HepG2 (cell line): ENCODE measurements around the gene ELMOD1. TPM values are rescaled to one million over a fixed set of nuclear protein-coding genes. Genes with fewer than 3 reads are reported as not detected.

Source experiments
- ATAC-seq: fragments of 200-7000 bp; cut with Tn5 transposase; 3 replicates; pipeline ENCODE4 v1.9.1; 2020; ENCODE audit warnings: mild to moderate bottlenecking, moderate library complexity
- BruUV-seq: library from RNA; stranded (reverse); fragments of 400-500 nt; replicated peaks from 2 replicates; lab custom pipeline; 2021; lab: Mats Ljungman, UMichigan
- CTCF ChIA-PET: fragments of 300-600 bp; formaldehyde crosslinking; extraction: SDS; loops from one replicate; lab custom pipeline; 2021; ENCODE audit warnings: low total read pairs, inconsistent platforms, low intra/inter-chr PET ratio; lab: Yijun Ruan, JAX
- POLR2A ChIA-PET: fragments of 350-600 bp; sonication (Branson Sonifier 250); formaldehyde crosslinking; loops from one replicate; lab custom pipeline; 2020; ENCODE audit warnings: antibody characterized with exemption, inconsistent platforms; lab: Yijun Ruan, JAX
- DNase-seq: peaks from one replicate; pipeline ENCODE4 v3.0.0-alpha.2; 2015; ENCODE audit warnings: low spot score
- FAIRE-seq: peaks from 3 replicates; lab custom pipeline; 2011; peaks lifted over from hg19 to GRCh38; lab: Jason Lieb, UNC
- H2AFZ ChIP-seq: one replicate; pipeline ENCODE4 v1.6.1; 2011; ENCODE audit warnings: low read length, inconsistent platforms
- H3K27ac ChIP-seq: fragments of 300-600 bp; 3 replicates; pipeline ENCODE4 v1.8.0; 2011; ENCODE audit warnings: mixed run types, mild to moderate bottlenecking, mixed read lengths, low read length, inconsistent platforms; ENCODE audit not compliant: insufficient read depth; ENCODE audit errors: extremely low read length
- H3K27me3 ChIP-seq, 2 experiments: fragments of 200-600 bp in 1 of 2; 2 replicates in 1 of 2; 3 replicates in 1 of 2; pipeline versions ENCODE4 v1.6.0 to v1.8.0; 2011; ENCODE audit warnings: low read length in 2 of 2, mild to moderate bottlenecking in 2 of 2, moderate library complexity in 2 of 2, inconsistent platforms in 1 of 2; ENCODE audit not compliant: insufficient read depth in 2 of 2, control insufficient read depth in 1 of 2
- H3K36me3 ChIP-seq, 2 experiments: fragments of 200-600 bp in 1 of 2; replicated peaks in 1 of 2; 2 replicates in 1 of 2; 3 replicates in 1 of 2; pipeline versions ENCODE4 v1.5.1 to v1.8.0; 2011; ENCODE audit warnings: low read length in 2 of 2, inconsistent platforms in 1 of 2; ENCODE audit not compliant: insufficient read depth in 2 of 2, control insufficient read depth in 1 of 2
- H3K4me1 ChIP-seq: 2 replicates; pipeline ENCODE4 v1.5.1; 2012; ENCODE audit warnings: low read length, inconsistent platforms; ENCODE audit not compliant: insufficient read depth
- H3K4me2 ChIP-seq: 2 replicates; pipeline ENCODE4 v1.6.0; 2011; ENCODE audit warnings: low read depth, low read length, inconsistent platforms
- H3K4me3 ChIP-seq, 3 experiments: fragments of 200-600 bp in 1 of 3; sonication (generic), shearing (Covaris generic) in 1 of 3; replicated peaks in 1 of 3; 2 replicates each; pipeline ENCODE4 v1.5.1; 2011 to 2016; ENCODE audit warnings: low read length in 3 of 3, inconsistent platforms in 2 of 3, low read depth in 2 of 3, mild to moderate bottlenecking in 2 of 3, control low read depth in 1 of 3, mixed read lengths in 1 of 3; ENCODE audit not compliant: insufficient read depth in 1 of 3
- H3K79me2 ChIP-seq: one replicate; pipeline ENCODE4 v1.6.1; 2011; ENCODE audit warnings: low read length, inconsistent platforms; ENCODE audit not compliant: insufficient read depth
- H3K9ac ChIP-seq: 2 replicates; pipeline ENCODE4 v1.6.0; 2011; ENCODE audit warnings: mild to moderate bottlenecking, low read depth, low read length, inconsistent platforms; ENCODE audit not compliant: insufficient read depth
- H3K9me3 ChIP-seq: 2 replicates; pipeline ENCODE4 v1.5.1; 2012; ENCODE audit warnings: mild to moderate bottlenecking, low read length
- H4K20me1 ChIP-seq: 2 replicates; pipeline ENCODE4 v1.6.0; 2011; ENCODE audit warnings: inconsistent platforms, mild to moderate bottlenecking, low read length, moderate library complexity; ENCODE audit not compliant: insufficient read depth
- ATF7 ChIP-seq, 2 experiments: fragments of 450-650 bp in 1 of 2; sonication (generic) in 1 of 2; formaldehyde crosslinking in 1 of 2; IDR thresholded peaks; 2 replicates each; pipeline versions ENCODE4 v1.4.0 to v1.6.1; 2016 to 2020; ENCODE audit warnings: antibody characterized with exemption in 1 of 2, mild to moderate bottlenecking in 1 of 2, missing genetic modification reagents in 1 of 2
- CBFB ChIP-seq: sonication (generic); formaldehyde crosslinking; IDR thresholded peaks from 2 replicates; pipeline ENCODE4 v1.4.0; 2020; ENCODE audit warnings: missing genetic modification reagents
- CREBL2 ChIP-seq: sonication (generic); formaldehyde crosslinking; IDR thresholded peaks from 2 replicates; pipeline ENCODE4 v1.8.1; 2023; ENCODE audit warnings: missing genetic modification reagents, mild to moderate bottlenecking, borderline replicate concordance
- ETS1 ChIP-seq: sonication (generic); formaldehyde crosslinking; IDR thresholded peaks from 2 replicates; pipeline ENCODE4 v1.4.0; 2020; ENCODE audit warnings: missing genetic modification reagents
- JDP2 ChIP-seq: sonication (generic); formaldehyde crosslinking; IDR thresholded peaks from 2 replicates; pipeline ENCODE4 v1.8.1; 2022; ENCODE audit warnings: missing genetic modification reagents, borderline replicate concordance
- MIXL1 ChIP-seq: IDR thresholded peaks from 2 replicates; pipeline ENCODE4 v1.6.1; 2016
- NR0B2 ChIP-seq: sonication (generic); formaldehyde crosslinking; IDR thresholded peaks from 2 replicates; pipeline ENCODE4 v1.4.0; 2020; ENCODE audit warnings: mild to moderate bottlenecking, missing genetic modification reagents
- PHF20 ChIP-seq: sonication (generic); formaldehyde crosslinking; IDR thresholded peaks from 2 replicates; pipeline ENCODE4 v1.5.0; 2020; ENCODE audit warnings: mild to moderate bottlenecking, missing genetic modification reagents
- SNAI1 ChIP-seq: sonication (generic); formaldehyde crosslinking; IDR thresholded peaks from 2 replicates; pipeline ENCODE4 v1.5.0; 2020; ENCODE audit warnings: mild to moderate bottlenecking, missing genetic modification reagents, borderline replicate concordance
- SP5 ChIP-seq: IDR thresholded peaks from 2 replicates; pipeline ENCODE4 v1.6.1; 2016; ENCODE audit warnings: low read depth, borderline replicate concordance
- SRY ChIP-seq: sonication (generic); formaldehyde crosslinking; IDR thresholded peaks from 2 replicates; pipeline ENCODE4 v1.8.0; 2022; ENCODE audit warnings: mild to moderate bottlenecking, missing genetic modification reagents
- TCF12 ChIP-seq, 2 experiments: fragments of 450-650 bp in 1 of 2; sonication (generic) in 1 of 2; formaldehyde crosslinking in 1 of 2; IDR thresholded peaks; 2 replicates each; pipeline versions ENCODE4 v1.6.1 to v1.8.0; 2017 to 2022; ENCODE audit warnings: antibody characterized with exemption in 1 of 2, mild to moderate bottlenecking in 1 of 2, missing genetic modification reagents in 1 of 2, moderate library complexity in 1 of 2
- ZNF430 ChIP-seq: sonication (generic); formaldehyde crosslinking; IDR thresholded peaks from 2 replicates; pipeline ENCODE4 v1.9.0; 2021; ENCODE audit warnings: mild to moderate bottlenecking, missing genetic modification reagents
- ZNF607 ChIP-seq: sonication (generic); formaldehyde crosslinking; IDR thresholded peaks from 2 replicates; pipeline ENCODE4 v1.5.1; 2020; ENCODE audit warnings: missing genetic modification reagents, mild to moderate bottlenecking, borderline replicate concordance
- ZNF75D ChIP-seq: sonication (generic); formaldehyde crosslinking; IDR thresholded peaks from 2 replicates; pipeline ENCODE4 v1.8.1; 2023; ENCODE audit warnings: missing genetic modification reagents, mild to moderate bottlenecking, borderline replicate concordance
- WGBS: methylation state at CpG from one replicate; pipeline ENCODE4 v1.1.6; 2017; ENCODE audit warnings: low lambda C conversion rate; 5-methylcytosine and 5-hydroxymethylcytosine counted together
- in situ Hi-C: cut with HindIII; loops from 2 replicates; pipeline ENCODE4 v1.10.0; 2017; ENCODE audit warnings: low pct_unique_long_range_greater_than_20kb; ENCODE audit not compliant: extremely low pct_ligation_motif_present
- intact Hi-C: fragments of 100-400 bp; cut with micrococcal nuclease; formaldehyde crosslinking; loops from one replicate; pipeline ENCODE4 v1.10.0; 2022; ENCODE audit not compliant: unreplicated experiment
- polyA plus RNA-seq, 8 experiments: library from polyadenylated mRNA; depleted of rRNA in 3 of 8; stranded (reverse) in 7 of 8; unstranded in 1 of 8; fragments of >200 nt; fragmentation: Illumina TruSeq in 4 of 8; extraction: Trizol in 4 of 8; gene quantifications; 2 replicates each; pipeline versions ENCODE4 v1.2.1 to v1.2.3, GENCODE V29; 2011 to 2016; ENCODE audit warnings: low read depth in 4 of 8, missing spikeins in 1 of 8, mixed read lengths in 1 of 8; ENCODE audit not compliant: insufficient read depth in 1 of 8
- total RNA-seq, 5 experiments: library from RNA; depleted of rRNA; stranded (reverse); fragments of >200 nt; fragmentation: Illumina TruSeq; extraction: Trizol; gene quantifications; 2 replicates each; pipeline ENCODE4 v1.2.3, GENCODE V29; 2016; ENCODE audit warnings: low read depth in 1 of 5
- TF ChIP-seq, protein P1 (sequence below): sonication (generic); formaldehyde crosslinking; conservative IDR thresholded peaks from 2 replicates; pipeline ENCODE4 v1.8.0; 2022; ENCODE audit warnings: low read depth, missing genetic modification reagents
- TF ChIP-seq, protein P2 (sequence below): sonication (generic); formaldehyde crosslinking; IDR thresholded peaks from 2 replicates; pipeline ENCODE4 v1.4.0; 2020; ENCODE audit warnings: mild to moderate bottlenecking, missing genetic modification reagents

The ELMOD1 gene
- total and polyA plus RNA-seq, 2 of the 13 experiments (the other 11 are each of a cell fraction or from before 2014, with no cell fraction given), result not detected

- no peak for TF ChIP-seq SNAI1 (CRISPR knock-in tag)
- TF ChIP-seq, protein P1, sequence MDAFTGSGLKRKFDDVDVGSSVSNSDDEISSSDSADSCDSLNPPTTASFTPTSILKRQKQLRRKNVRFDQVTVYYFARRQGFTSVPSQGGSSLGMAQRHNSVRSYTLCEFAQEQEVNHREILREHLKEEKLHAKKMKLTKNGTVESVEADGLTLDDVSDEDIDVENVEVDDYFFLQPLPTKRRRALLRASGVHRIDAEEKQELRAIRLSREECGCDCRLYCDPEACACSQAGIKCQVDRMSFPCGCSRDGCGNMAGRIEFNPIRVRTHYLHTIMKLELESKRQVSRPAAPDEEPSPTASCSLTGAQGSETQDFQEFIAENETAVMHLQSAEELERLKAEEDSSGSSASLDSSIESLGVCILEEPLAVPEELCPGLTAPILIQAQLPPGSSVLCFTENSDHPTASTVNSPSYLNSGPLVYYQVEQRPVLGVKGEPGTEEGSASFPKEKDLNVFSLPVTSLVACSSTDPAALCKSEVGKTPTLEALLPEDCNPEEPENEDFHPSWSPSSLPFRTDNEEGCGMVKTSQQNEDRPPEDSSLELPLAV (CRISPR knock-in tag), result no peak
- TF ChIP-seq ZNF607 (CRISPR knock-in tag), result no peak
- TF ChIP-seq CBFB (CRISPR knock-in tag), result no peak
- no peak for TF ChIP-seq ZNF75D (CRISPR knock-in tag)
- TF ChIP-seq, protein P2, sequence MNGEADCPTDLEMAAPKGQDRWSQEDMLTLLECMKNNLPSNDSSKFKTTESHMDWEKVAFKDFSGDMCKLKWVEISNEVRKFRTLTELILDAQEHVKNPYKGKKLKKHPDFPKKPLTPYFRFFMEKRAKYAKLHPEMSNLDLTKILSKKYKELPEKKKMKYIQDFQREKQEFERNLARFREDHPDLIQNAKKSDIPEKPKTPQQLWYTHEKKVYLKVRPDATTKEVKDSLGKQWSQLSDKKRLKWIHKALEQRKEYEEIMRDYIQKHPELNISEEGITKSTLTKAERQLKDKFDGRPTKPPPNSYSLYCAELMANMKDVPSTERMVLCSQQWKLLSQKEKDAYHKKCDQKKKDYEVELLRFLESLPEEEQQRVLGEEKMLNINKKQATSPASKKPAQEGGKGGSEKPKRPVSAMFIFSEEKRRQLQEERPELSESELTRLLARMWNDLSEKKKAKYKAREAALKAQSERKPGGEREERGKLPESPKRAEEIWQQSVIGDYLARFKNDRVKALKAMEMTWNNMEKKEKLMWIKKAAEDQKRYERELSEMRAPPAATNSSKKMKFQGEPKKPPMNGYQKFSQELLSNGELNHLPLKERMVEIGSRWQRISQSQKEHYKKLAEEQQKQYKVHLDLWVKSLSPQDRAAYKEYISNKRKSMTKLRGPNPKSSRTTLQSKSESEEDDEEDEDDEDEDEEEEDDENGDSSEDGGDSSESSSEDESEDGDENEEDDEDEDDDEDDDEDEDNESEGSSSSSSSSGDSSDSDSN (CRISPR knock-in tag), result no peak
These were observed 24.4 kb upstream of the ELMOD1 start (continued) for GRCh38 chr11:107566569-107566968.

GRCh38 chr11:107567739-107568335 is 23.1 kb upstream of the ELMOD1 start:
- Histone ChIP-seq H3K4me1 (peaks cover 19% of the 10 kb centered on the region), H3K4me2 (no peak overlapping the region), H3K4me3 (no peak overlapping the region), H3K9ac (no peak overlapping the region), H3K9me3 (no peaks in the 10 kb centered on the region), H3K79me2 (peaks cover 6% of the 10 kb centered on the region), H2AFZ (no peak overlapping the region), H3K36me3 (no peaks in the 10 kb centered on the region), H3K27me3 (peaks cover 0 to 10% of the 10 kb centered on the region in 2 experiments; a peak in 3 of 5 replicates), H3K27ac (no peak overlapping the region), H4K20me1 (no peaks in the 10 kb centered on the region)
- BruUV-seq, result no TSS peak
- in situ Hi-C loops (loop anchor here (5.0 kb wide), 1 partner anchor 124 kb away; no protein-coding TSS in a partner anchor), intact Hi-C loops (no loop called here)
- no peak for DNase-seq
- whole genome bisulfite sequencing, result 3% methylated on average over 5 of the region's 5 CpGs
- no peak for FAIRE-seq
- no peak for ATAC-seq
- ChIA-PET POLR2A (no interaction called here), CTCF (no interaction called here)
- no peak for TF ChIP-seq SP5 (CRISPR knock-in tag)
- no peak for TF ChIP-seq NR0B2 (CRISPR knock-in tag)
- no peak for TF ChIP-seq PHF20 (CRISPR knock-in tag)
- TF ChIP-seq TCF12 (IDR thresholded peaks at IDR 0.05), result no peak
- no peak for TF ChIP-seq TCF12 (CRISPR knock-in tag; IDR thresholded peaks at IDR 0.05)
- no peak for TF ChIP-seq CREBL2 (CRISPR knock-in tag)
- no peak for TF ChIP-seq ATF7 (IDR thresholded peaks at IDR 0.05)
- TF ChIP-seq ATF7 (CRISPR knock-in tag; IDR thresholded peaks at IDR 0.05), result no peak
- TF ChIP-seq ETS1 (CRISPR knock-in tag), result no peak
- no peak for TF ChIP-seq SRY (CRISPR knock-in tag)
- TF ChIP-seq ZNF430 (CRISPR knock-in tag), result no peak
- TF ChIP-seq MIXL1 (CRISPR knock-in tag), result no peak
- no peak for TF ChIP-seq JDP2
